Chondrocyte (in vitro differentiated cells): ENCODE results near the gene PRR5L. TPM values are rescaled to one million over a fixed set of nuclear protein-coding genes. Genes with fewer than 3 reads are reported as not detected.

ENCODE experiments used
- DNase-seq: peaks from one replicate; pipeline ENCODE4 v3.0.0; 2021; ENCODE audit warnings: mixed read lengths, low spot score
- H3K27ac Mint-ChIP-seq: one replicate; pipeline ENCODE4 v1.8.0; 2021; ENCODE audit warnings: mild to moderate bottlenecking, moderate library complexity, mixed read lengths; ENCODE audit not compliant: unreplicated experiment
- H3K27me3 Mint-ChIP-seq: 2 replicates; pipeline ENCODE4 v1.8.0; 2021; ENCODE audit warnings: low read depth, mixed read lengths
- H3K36me3 Mint-ChIP-seq: 2 replicates; pipeline ENCODE4 v1.8.0; 2021; ENCODE audit warnings: low read depth, mixed read lengths
- H3K4me1 Mint-ChIP-seq: 2 replicates; pipeline ENCODE4 v1.8.0; 2021; ENCODE audit warnings: low read depth, mild to moderate bottlenecking, mixed read lengths
- H3K4me3 Mint-ChIP-seq: one replicate; pipeline ENCODE4 v1.8.0; 2021; ENCODE audit warnings: mild to moderate bottlenecking, moderate library complexity, mixed read lengths; ENCODE audit not compliant: unreplicated experiment
- H3K9me3 Mint-ChIP-seq: 2 replicates; pipeline ENCODE4 v1.8.0; 2021; ENCODE audit warnings: low read depth, mixed read lengths
- CTCF ChIP-seq: fragments of 200-600 bp; sonication (generic); IDR thresholded peaks from 2 replicates; pipeline ENCODE4 v1.5.0; 2021; ENCODE audit warnings: antibody characterized with exemption, mild to moderate bottlenecking, moderate library complexity
- total RNA-seq: library from RNA; stranded (reverse); gene quantifications from 3 replicates; pipeline ENCODE4 v1.2.1, GENCODE V29; 2021

Gene PRR5L
- total RNA-seq, 1 donor from 2014 or later, result 50.7 TPM

- H3K27me3 Mint-ChIP-seq, result no peaks in the 10 kb centered on the region
- no peak overlapping the region for H3K4me3 Mint-ChIP-seq
- H3K4me1 Mint-ChIP-seq, result peaks cover 48% of the 10 kb centered on the region
- peak overlapping the region; percentile 66 for H3K27ac Mint-ChIP-seq
- TF ChIP-seq CTCF, result no peak
- no peaks in the 10 kb centered on the region for H3K9me3 Mint-ChIP-seq
- DNase-seq, result no peak
- no peaks in the 10 kb centered on the region for H3K36me3 Mint-ChIP-seq
Observed at GRCh38 chr11:36373016-36374010, 77.2 kb downstream of the PRR5L start.

- Mint-ChIP-seq H3K36me3 (peaks cover 3% of the 10 kb centered on the region), H3K4me1 (peaks cover 56% of the 10 kb centered on the region), H3K9me3 (no peaks in the 10 kb centered on the region), H3K27me3 (no peaks in the 10 kb centered on the region), H3K27ac (no peak overlapping the region), H3K4me3 (no peak overlapping the region)
- TF ChIP-seq CTCF, result no peak
- no peak for DNase-seq
Observed at GRCh38 chr11:36374726-36375125, 78.6 kb downstream of the PRR5L start.

GRCh38 chr11:36375353-36376008 lies 79.4 kb downstream of the PRR5L start:
- Mint-ChIP-seq H3K4me3 (peak overlapping the region; percentile 94), H3K27ac (peak overlapping the region; percentile 88), H3K9me3 (no peaks in the 10 kb centered on the region), H3K36me3 (peaks cover 6% of the 10 kb centered on the region), H3K27me3 (no peaks in the 10 kb centered on the region), H3K4me1 (peaks cover 64% of the 10 kb centered on the region)
- TF ChIP-seq CTCF, result no peak
- no peak for DNase-seq

- H3K4me3 Mint-ChIP-seq, result peak overlapping the region; percentile 94
Observed at GRCh38 chr11:36376009-36376887, 80.2 kb downstream of the PRR5L start.

More at GRCh38 chr11:36376009-36376887, 80.2 kb downstream of the PRR5L start:
- Mint-ChIP-seq H3K36me3 (peaks cover 9% of the 10 kb centered on the region), H3K4me1 (peaks cover 68% of the 10 kb centered on the region), H3K27me3 (no peaks in the 10 kb centered on the region), H3K9me3 (no peaks in the 10 kb centered on the region), H3K27ac (peak overlapping the region; percentile 88)
- DNase-seq, result no peak
- no peak for TF ChIP-seq CTCF
